ENCODE data around the gene PPM1H.

GRCh38 chr12:62885242-62885641 lies 49.7 kb downstream of the PPM1H start:
- TF ChIP-seq POLR2A (IDR thresholded peaks at IDR 0.05) = no peak
- no peak for TF ChIP-seq CTCF (IDR thresholded peaks at IDR 0.05)
- TF ChIP-seq POLR2AphosphoS5 (IDR thresholded peaks at IDR 0.05; ENCODE audit: insufficient read depth in 1 of 2, low read depth in 1 of 2) = no peak

Measured in vagina (tissue), 2 donors.